VCaP (cell line): ENCODE measurements around the gene PLCXD1.
"Not testable (repeated sequence)": the region's sequence is repeated elsewhere in the genome, so short reads cannot be mapped to it uniquely, and the experiment has no call there.

Source experiments
- H3K27ac ChIP-seq: fragments of 450-650 bp; 2 replicates; pipeline ENCODE4 v1.5.1; 2017
- CTCF ChIP-seq: fragments of 450-650 bp; conservative IDR thresholded peaks from 2 replicates; pipeline ENCODE4 v1.5.1; 2017; ENCODE audit warnings: mild to moderate bottlenecking, moderate library complexity

The PLCXD1 gene

GRCh38 chrX:327660-328126 lies 46.5 kb downstream of the PLCXD1 start:
- no peak for TF ChIP-seq CTCF
- H3K27ac ChIP-seq: no peak overlapping the region

GRCh38 chrX:329291-329910 lies 48.2 kb downstream of the PLCXD1 start:
- no peak for TF ChIP-seq CTCF
- no peak overlapping the region for H3K27ac ChIP-seq

- H3K27ac ChIP-seq: not testable (repeated sequence)
Observed at GRCh38 chrX:330141-330725, 49.1 kb downstream of the PLCXD1 start.

GRCh38 chrX:330726-331150 lies 49.6 kb downstream of the PLCXD1 start:
- H3K27ac ChIP-seq: no peak overlapping the region
- TF ChIP-seq CTCF: no peak

- H3K27ac ChIP-seq: no peak overlapping the region
- no peak for TF ChIP-seq CTCF
Observed at GRCh38 chrX:331151-331824, 50.1 kb downstream of the PLCXD1 start.

- no peak for TF ChIP-seq CTCF
- no peak overlapping the region for H3K27ac ChIP-seq
Observed at GRCh38 chrX:331825-332495, 50.8 kb downstream of the PLCXD1 start.

- TF ChIP-seq CTCF: no peak
- no peak overlapping the region for H3K27ac ChIP-seq
Observed at GRCh38 chrX:332496-332860, 51.3 kb downstream of the PLCXD1 start.
